Suprapubic skin (tissue), 4 donors: ENCODE results near the gene NTSR1.

Experiments used
- CTCF ChIP-seq, 2 donors: fragments of 200-600 bp in 1 of 2; fragments of 450-650 bp in 1 of 2; sonication (generic) in 1 of 2; IDR thresholded peaks; one replicate each; pipeline ENCODE4 v1.5.1; 2016 to 2019; ENCODE audit warnings: antibody characterized with exemption in 2 of 2, mild to moderate bottlenecking in 1 of 2, moderate library complexity in 1 of 2
- EP300 ChIP-seq: sonication (generic); formaldehyde crosslinking; IDR thresholded peaks from one replicate; pipeline ENCODE4 v1.6.1; 2017; ENCODE audit warnings: antibody characterized with exemption
- POLR2A ChIP-seq, 2 donors: fragments of 450-650 bp; IDR thresholded peaks; one replicate each; pipeline ENCODE4 v1.6.1; 2017; ENCODE audit warnings: antibody characterized with exemption in 2 of 2, mild to moderate bottlenecking in 2 of 2, moderate library complexity in 2 of 2
- POLR2AphosphoS5 ChIP-seq, 3 donors: sonication (generic); formaldehyde crosslinking; IDR thresholded peaks; one replicate each; pipeline ENCODE4 v1.6.1; 2017; ENCODE audit warnings: antibody characterized with exemption in 3 of 3

GRCh38 chr20:62662422-62662821 lies 46.2 kb upstream of the NTSR1 start:
- no peak for TF ChIP-seq CTCF (IDR thresholded peaks at IDR 0.05)
- TF ChIP-seq EP300: no peak
- TF ChIP-seq POLR2AphosphoS5 (IDR thresholded peaks at IDR 0.05): no peak
- TF ChIP-seq POLR2A (IDR thresholded peaks at IDR 0.05): no peak
